GM19023 (cell line): Measurements from ENCODE around the gene SOCS4.

Experiments used
- ATAC-seq: cut with Tn5 transposase; IDR thresholded peaks from one replicate; pipeline ENCODE4 v1.9.1; 2021; ENCODE audit warnings: mild to moderate bottlenecking, moderate library complexity; ENCODE audit not compliant: unreplicated experiment

SOCS4 gene

DNA sequence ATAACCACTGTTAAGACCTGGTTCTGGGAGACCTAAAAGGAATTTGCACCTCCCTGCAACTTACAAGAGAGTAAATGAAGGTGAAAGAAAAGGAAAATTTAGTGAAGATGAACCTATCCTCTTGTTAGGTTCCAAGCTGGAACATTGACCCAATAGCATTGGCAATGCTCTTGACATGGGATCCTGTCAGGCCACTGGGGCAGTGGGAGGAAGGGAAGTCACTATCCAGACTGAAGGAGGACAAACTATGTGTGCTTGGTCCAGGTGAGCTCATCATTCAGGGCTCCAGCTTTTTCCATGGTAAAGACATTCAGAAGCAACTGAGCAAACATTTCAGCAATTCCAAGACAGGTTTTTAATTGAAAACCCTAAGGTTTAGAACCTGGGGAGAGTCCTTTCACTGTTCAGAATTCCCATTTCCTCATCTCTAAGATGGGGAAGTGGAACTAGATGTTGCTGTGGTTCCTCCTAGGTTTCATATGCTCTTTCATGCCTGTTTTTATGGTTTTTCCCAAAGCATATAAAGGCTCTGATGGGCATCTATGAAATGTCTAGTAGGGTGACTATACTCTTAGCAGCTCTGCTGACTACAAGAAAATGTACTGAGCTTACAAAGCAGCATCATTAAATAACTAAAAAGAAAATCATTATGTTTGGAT is 57.5 kb downstream of the SOCS4 start:
- no peak for ATAC-seq

DNA sequence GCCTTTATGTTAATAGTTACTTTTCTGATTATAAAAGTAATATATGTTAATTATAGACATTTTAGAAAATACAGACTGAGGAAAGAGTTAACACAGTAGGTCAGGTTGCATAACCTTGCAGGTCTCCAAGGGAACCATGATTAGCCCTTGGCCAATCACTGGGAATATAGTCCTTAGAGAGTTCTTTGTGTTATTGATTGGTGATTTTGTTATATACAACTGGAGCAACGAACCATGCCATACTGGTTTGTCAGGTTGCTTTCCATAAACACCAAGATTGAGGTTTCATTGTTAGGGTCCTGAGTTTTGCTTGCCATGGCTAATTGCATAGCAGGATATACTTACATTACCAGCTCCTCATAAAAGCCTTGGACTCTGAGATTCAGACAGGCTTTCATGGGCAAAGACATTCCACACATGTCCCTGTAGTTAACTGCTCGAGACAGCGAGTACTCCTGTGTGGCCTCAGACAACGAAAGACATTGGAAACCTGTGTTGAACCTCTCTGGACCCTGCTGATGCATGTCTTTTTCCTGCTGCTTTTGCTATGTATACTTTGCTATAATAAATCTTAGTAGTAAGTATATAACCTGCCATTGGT is 58.1 kb downstream of the SOCS4 start:
- no peak for ATAC-seq

DNA sequence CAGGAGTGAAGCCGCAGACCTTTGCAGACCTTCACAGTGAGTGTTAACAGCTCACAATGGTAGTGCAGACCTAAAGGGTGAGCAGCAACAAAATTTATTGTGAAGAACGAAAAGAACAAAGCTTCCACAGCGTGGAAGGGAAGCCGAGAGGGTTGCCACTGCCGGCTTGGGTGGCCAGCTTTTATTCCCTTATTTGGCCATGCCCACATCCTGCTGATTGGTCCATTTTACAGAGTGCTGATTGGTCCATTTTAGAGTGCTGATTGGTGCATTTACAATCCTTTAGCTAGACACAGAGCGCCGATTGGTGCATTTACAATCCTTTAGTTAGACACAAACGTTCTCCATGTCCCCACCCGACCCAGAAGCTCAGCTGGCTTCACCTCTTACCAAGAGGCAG is 59.9 kb downstream of the SOCS4 start:
- no peak for ATAC-seq

DNA sequence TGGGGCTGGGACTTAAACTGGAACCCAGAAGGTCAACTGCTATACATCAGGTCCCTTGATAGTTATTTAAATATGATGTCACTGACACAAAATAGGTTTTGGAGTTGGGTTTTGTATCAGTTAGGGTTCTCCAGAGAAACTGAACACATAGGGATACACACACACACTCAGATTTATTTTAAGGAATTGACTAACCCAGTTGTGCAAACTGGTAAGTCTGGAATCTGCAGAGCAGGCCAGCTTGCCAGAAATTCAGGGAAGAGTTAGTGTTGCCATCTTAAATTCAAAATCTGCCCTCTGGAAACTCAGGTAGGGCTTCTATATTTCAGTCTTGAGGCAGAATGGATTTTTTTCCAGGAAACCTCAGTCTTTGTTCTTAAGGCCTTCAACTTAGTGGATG is 61.3 kb downstream of the SOCS4 start:
- ATAC-seq, result no peak

DNA sequence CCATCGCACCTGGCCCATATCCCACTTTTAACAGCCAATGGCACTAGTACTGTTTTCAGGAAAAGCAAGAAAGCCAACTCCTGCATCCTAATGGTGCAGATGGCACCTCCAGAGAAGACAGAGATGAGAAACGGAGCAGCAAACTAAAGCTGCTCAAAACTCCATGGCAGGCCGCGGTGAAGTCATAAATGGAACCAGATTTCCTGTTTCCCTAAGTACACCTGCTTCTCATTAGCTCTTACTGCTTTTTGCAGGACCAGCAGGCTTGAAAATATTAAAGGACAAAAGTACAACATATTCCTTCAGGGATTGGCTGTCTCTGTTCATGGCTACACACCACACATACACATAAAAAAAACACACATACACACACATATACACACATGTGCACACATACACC is 65.3 kb downstream of the SOCS4 start:
- no peak for ATAC-seq

DNA sequence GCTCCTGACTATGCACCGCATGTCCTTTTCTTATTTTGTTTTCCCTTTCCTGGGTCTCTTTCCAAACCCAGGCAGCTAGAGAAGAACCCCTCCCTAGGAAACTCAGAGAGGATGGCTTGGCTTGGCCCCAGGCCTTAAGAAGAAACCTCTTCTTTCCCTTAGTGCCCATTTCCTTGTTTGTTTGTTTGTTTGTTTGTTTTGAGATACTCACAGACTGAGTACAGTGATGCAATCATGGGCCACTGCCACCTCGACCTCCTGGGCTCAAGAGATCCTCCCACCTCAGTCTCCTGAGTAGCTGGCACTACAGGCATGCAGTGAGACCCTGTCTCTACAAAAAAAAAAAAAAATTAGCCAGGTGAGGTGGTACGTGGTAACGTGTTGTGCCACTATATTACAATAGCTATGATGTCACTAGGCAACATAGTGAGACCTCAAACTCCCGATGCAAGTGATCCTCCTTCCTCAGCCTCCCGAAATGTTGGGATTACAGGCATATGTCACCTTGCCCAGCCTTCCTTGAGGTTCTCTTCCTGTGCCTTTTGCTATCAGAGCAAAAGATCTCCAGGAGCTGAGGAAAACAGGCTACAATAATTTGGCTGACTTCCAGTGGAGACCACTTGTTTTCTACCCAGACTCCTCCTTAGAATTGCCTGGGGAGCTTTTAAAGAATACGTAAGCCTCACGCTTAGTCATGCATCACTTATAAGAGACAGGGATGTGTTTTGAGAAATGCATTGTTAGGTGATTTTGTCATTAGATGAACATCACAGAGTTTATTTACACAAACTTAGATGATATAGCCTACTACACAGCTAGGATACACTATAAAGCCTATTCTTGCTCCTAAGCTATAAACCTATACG is 67.5 kb downstream of the SOCS4 start:
- ATAC-seq, result no peak

DNA sequence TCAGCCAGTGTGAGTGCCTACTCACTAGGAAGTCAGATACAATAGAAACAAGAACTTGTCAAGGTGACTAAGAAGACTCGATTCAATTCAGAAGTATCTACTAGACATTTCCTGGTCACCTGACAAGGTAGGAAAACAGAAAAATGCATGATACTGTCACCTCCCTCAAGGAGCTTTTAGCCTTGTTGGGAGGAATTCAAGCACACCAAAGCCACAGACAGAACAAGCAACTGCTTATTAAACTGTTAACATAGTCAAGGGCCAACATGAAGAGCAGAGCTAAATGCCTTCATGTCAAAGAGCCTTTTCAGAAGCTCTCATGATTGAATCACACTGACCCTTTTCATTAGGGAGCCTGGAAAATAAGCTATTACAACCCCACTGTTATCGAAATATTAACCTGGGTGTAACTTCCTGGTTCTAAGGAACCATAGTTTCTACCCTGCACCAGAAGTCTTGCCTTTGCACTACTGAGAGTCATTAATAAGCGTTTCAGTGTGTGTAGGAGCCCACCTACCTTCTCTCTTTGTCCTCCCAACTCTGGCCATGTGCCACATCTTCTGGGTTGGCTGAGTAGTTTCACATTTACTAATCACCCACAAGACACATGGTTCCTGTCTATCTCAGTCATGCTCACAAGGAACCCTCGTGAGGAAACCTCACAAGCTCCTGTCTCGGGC is 71.0 kb downstream of the SOCS4 start:
- peak; percentile 71 for ATAC-seq

DNA sequence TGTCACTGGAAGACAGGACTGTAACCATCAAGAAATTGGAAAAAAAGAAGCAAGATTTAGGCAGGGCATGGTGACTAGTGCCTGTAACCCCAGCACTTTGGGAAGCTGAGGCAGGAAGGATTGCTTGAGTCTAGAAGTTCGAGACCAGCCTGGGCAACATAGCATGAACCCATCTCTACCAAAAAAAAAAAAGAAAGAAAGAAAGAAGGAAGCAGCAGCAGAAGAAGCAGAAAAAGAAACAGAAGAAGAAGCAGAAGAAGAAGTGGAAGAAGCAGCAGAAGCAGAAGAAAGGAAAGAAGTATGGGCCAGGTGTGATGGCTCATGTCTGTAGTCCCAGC is 71.5 kb downstream of the SOCS4 start:
- ATAC-seq, result no peak
